Caco-2 (cell line): ENCODE measurements around the gene NLRP12. TPM values are rescaled to one million over a fixed set of nuclear protein-coding genes. Genes with fewer than 3 reads are reported as not detected.
A peak's percentile ranks its signal among the peaks of the same experiment; 100 is the strongest.

ENCODE experiments used
- BruUV-seq: library from RNA; stranded (reverse); fragments of 400-500 nt; replicated peaks from 2 replicates; lab custom pipeline; 2021; lab: Mats Ljungman, UMichigan
- CTCF ChIA-PET: fragments of 300-600 bp; sonication (Branson Sonifier 250); formaldehyde crosslinking; loops from one replicate; lab custom pipeline; 2022; ENCODE audit warnings: antibody characterized with exemption; lab: Charles Lee
- POLR2A ChIA-PET: fragments of 300-600 bp; sonication (Branson Sonifier 250); formaldehyde crosslinking; loops from one replicate; lab custom pipeline; 2022; ENCODE audit warnings: antibody characterized with exemption; lab: Charles Lee
- DNase-seq, 2 experiments: peaks; one replicate each; pipeline versions ENCODE4 v3.0.0 to v3.0.0-alpha.2; 2020 to 2022
- H3K27me3 ChIP-seq: replicated peaks from 2 replicates; pipeline ENCODE4 v1.6.0; 2011; ENCODE audit warnings: low read length; ENCODE audit not compliant: control insufficient read depth, insufficient read depth
- H3K36me3 ChIP-seq: 2 replicates; pipeline ENCODE4 v1.5.1; 2011; ENCODE audit warnings: low read length; ENCODE audit not compliant: control insufficient read depth, insufficient read depth
- H3K4me1 ChIP-seq: fragments of 250-450 bp; sonication (Bioruptor Pico); 2 replicates; pipeline ENCODE4 v1.5.1; 2020; ENCODE audit warnings: mild to moderate bottlenecking
- H3K4me3 ChIP-seq: 2 replicates; pipeline ENCODE4 v1.5.1; 2011; ENCODE audit warnings: low read depth, mild to moderate bottlenecking, control low read depth, low read length
- H3K9me3 ChIP-seq: fragments of 250-450 bp; sonication (Bioruptor Pico); 2 replicates; pipeline ENCODE4 v1.5.1; 2020; ENCODE audit warnings: mild to moderate bottlenecking, moderate library complexity
- H3K27ac Mint-ChIP-seq: one replicate; pipeline ENCODE4 v1.8.0; 2022; ENCODE audit warnings: mixed read lengths; ENCODE audit not compliant: unreplicated experiment
- H3K27me3 Mint-ChIP-seq: one replicate; pipeline ENCODE4 v1.8.0; 2022; ENCODE audit warnings: mixed read lengths; ENCODE audit not compliant: insufficient read depth, unreplicated experiment
- H3K36me3 Mint-ChIP-seq: one replicate; pipeline ENCODE4 v1.8.0; 2022; ENCODE audit warnings: mild to moderate bottlenecking, mixed read lengths; ENCODE audit not compliant: insufficient read depth, unreplicated experiment
- H3K4me1 Mint-ChIP-seq: one replicate; pipeline ENCODE4 v1.8.0; 2022; ENCODE audit warnings: low read depth, mixed read lengths; ENCODE audit not compliant: unreplicated experiment
- H3K4me3 Mint-ChIP-seq: one replicate; pipeline ENCODE4 v1.8.0; 2022; ENCODE audit warnings: mild to moderate bottlenecking, moderate library complexity, mixed read lengths; ENCODE audit not compliant: unreplicated experiment
- H3K9me3 Mint-ChIP-seq: one replicate; pipeline ENCODE4 v1.8.0; 2022; ENCODE audit warnings: mixed read lengths; ENCODE audit not compliant: unreplicated experiment
- intact Hi-C: fragments of 100-400 bp; cut with micrococcal nuclease; formaldehyde crosslinking; loops from one replicate; pipeline ENCODE4 v1.10.0; 2022; ENCODE audit not compliant: unreplicated experiment
- total RNA-seq: library from RNA; stranded (reverse); gene quantifications from 2 replicates; pipeline ENCODE4 v1.2.3, GENCODE V29; 2022
- TF ChIP-seq, protein P1 (sequence below), 2 experiments: fragments of 200-600 bp in 1 of 2; IDR thresholded peaks; 1 replicate in 1 of 2; 2 replicates in 1 of 2; pipeline versions ENCODE4 v1.5.1 to v1.8.0; 2011 to 2022; ENCODE audit warnings: antibody characterized with exemption in 1 of 2, control low read depth in 1 of 2, inconsistent platforms in 1 of 2, low read depth in 1 of 2, low read length in 1 of 2, mild to moderate bottlenecking in 1 of 2, moderate library complexity in 1 of 2; ENCODE audit not compliant: insufficient read depth in 1 of 2, severe bottlenecking in 1 of 2, unreplicated experiment in 1 of 2

Gene NLRP12
- total RNA-seq, 1 experiment from 2014 or later = not detected

DNA sequence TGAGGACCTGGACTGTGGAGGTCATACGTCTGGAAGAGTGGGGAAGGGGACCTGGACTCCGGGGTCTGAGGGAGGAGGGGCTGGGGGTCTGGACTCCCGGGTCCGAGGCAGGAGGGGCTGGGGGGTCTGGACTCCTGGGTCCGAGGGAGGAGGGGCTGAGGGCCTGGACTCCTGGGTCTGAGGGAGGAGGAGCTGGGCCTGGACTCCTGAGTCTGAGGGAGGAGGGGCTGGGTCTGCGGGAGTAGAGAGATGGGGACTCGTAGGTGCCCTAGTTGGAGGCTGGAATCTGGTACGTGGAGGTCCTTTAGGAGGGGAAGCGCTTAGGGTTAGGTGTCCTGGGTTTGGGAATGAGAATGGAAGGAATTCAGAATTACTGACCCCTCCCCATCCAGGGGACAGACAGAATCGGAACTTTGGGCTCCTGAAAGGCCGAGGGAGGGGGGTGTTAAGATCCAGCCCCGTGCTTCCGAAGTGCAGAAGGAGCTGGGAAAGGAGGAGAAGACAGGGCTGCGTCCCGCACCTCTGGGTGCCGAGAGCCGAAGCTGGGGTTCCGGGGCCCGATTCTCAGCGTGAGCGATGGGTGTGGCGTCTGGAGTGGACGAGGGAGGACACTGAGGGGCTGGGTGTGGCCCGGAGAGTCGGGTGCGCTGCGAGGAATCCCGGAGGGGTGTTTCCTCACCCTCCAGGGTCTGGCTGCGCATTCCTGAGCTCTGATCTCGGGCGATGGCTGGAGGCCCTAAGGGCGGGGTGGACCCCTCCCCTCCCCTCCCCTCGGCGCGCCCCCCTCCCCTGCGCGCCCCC lies 44.2 kb upstream of the NLRP12 start:
- Histone ChIP-seq H3K36me3 (no peaks in the 10 kb centered on the region; the same call in 1 of the 2 replicates), H3K27me3 (no peaks in the 10 kb centered on the region), H3K4me3 (peak overlapping the region; percentile 99), H3K4me1 (peaks cover 37% of the 10 kb centered on the region), H3K9me3 (no peaks in the 10 kb centered on the region)
- CTCF ChIA-PET = interaction anchor here (0.9 to 2.8 kb wide), 6 partner anchors 11 to 162 kb away, joined by 3 to 29 read pairs (median 8); partner anchors contain the start of gene PRKCG
- peaks cover 38% of the 10 kb centered on the region for H3K4me1 Mint-ChIP-seq
- TF ChIP-seq, protein P1, sequence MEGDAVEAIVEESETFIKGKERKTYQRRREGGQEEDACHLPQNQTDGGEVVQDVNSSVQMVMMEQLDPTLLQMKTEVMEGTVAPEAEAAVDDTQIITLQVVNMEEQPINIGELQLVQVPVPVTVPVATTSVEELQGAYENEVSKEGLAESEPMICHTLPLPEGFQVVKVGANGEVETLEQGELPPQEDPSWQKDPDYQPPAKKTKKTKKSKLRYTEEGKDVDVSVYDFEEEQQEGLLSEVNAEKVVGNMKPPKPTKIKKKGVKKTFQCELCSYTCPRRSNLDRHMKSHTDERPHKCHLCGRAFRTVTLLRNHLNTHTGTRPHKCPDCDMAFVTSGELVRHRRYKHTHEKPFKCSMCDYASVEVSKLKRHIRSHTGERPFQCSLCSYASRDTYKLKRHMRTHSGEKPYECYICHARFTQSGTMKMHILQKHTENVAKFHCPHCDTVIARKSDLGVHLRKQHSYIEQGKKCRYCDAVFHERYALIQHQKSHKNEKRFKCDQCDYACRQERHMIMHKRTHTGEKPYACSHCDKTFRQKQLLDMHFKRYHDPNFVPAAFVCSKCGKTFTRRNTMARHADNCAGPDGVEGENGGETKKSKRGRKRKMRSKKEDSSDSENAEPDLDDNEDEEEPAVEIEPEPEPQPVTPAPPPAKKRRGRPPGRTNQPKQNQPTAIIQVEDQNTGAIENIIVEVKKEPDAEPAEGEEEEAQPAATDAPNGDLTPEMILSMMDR (IDR thresholded peaks at IDR 0.05; ENCODE audit: insufficient read depth in 1 of 2, low read depth in 1 of 2, low read length in 1 of 2, severe bottlenecking in 1 of 2, unreplicated experiment in 1 of 2) = no peak
- intact Hi-C loops = loop anchor here (5.0 kb wide), 1 partner anchor 269 kb away; the partner anchor contains the start of gene CNOT3
- BruUV-seq = TSS peak; percentile 52
- H3K27ac Mint-ChIP-seq = peak overlapping the region; percentile 100
- POLR2A ChIA-PET = interaction anchor here (0.6 to 2.4 kb wide), 14 partner anchors 8 to 322 kb away, joined by 3 to 37 read pairs (median 4); partner anchors contain the start of genes CNOT3, MBOAT7 and PRKCG
- H3K4me3 Mint-ChIP-seq = peak overlapping the region; percentile 97
- peak; percentile 78 to 86 for DNase-seq
- peaks cover 70% of the 10 kb centered on the region for H3K36me3 Mint-ChIP-seq
- no peaks in the 10 kb centered on the region for H3K9me3 Mint-ChIP-seq
- H3K27me3 Mint-ChIP-seq = no peaks in the 10 kb centered on the region

DNA sequence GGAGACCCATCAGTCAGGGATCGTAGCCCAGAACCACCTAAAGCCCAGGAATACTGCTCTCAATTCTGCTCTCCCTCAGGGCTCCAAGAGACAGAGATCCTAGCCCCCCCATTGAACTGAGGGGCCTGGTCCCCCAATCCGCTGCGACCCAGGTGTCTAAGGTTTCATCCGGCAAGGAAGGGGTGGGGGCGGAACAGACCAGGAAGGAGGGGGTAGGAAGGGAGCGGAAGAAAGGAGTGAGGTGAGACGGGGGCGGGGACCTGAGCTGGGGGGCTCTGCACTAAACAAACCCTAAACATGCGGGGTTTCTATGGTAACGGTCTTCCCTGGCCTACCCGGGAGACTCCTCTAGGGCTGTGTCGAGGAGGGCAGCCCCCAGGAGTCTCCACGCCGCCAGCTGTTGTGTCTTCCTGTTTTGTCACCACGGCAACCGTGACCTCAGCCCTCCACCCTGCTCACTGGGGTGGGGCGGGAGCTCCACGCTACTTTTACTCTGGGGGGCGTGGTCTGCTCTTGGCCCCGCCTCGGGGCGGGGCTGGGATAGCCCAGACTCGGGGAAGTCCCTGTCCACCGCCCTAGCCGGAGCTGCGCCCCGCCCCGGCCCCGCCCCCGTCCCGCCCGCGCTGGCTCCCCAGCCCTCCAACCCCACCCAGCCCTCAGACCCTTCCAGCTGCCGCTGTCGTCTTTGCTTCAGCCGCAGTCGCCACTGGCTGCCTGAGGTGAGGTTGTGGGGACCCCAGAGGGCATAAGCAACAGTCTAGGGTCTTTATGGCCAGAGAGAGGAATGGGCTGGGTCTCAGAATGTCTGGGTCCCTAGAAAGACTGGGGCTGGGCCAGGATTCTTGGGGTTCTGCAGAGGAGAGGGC lies 43.3 kb upstream of the NLRP12 start, which contains the start of gene MYADM:
TSS of gene MYADM (plus strand) at position 659 of the 866 bp plus-strand sequence. CDS start 5,647 bp downstream, outside the sequence.
- intact Hi-C loops = loop anchor here (5.0 kb wide), 1 partner anchor 270 kb away; the partner anchor contains the start of gene CNOT3
- TF ChIP-seq, protein P1 (IDR thresholded peaks at IDR 0.05; ENCODE audit: insufficient read depth in 1 of 2, low read depth in 1 of 2, low read length in 1 of 2, severe bottlenecking in 1 of 2, unreplicated experiment in 1 of 2) = no peak
- DNase-seq = peak; percentile 99
- no peaks in the 10 kb centered on the region; the same call in 1 of the 2 replicates for H3K36me3 ChIP-seq
- Mint-ChIP-seq H3K36me3 (peaks cover 61% of the 10 kb centered on the region), H3K4me1 (peaks cover 38% of the 10 kb centered on the region), H3K4me3 (peak within 1 kb of the TSS; percentile 97), H3K27ac (peak within 1 kb of the TSS; percentile 100), H3K27me3 (no peaks in the 10 kb centered on the region), H3K9me3 (no peaks in the 10 kb centered on the region)
- TSS peak; percentile 75 for BruUV-seq
- H3K27me3 ChIP-seq = no peaks in the 10 kb centered on the region
- H3K4me3 ChIP-seq = peak within 1 kb of the TSS; percentile 99
- CTCF ChIA-PET = interaction anchor here (1.0 to 2.8 kb wide), 6 partner anchors 12 to 163 kb away, joined by 3 to 29 read pairs (median 8); partner anchors contain the start of gene PRKCG
- POLR2A ChIA-PET = interaction anchor here (0.6 to 2.4 kb wide), 15 partner anchors 8 to 322 kb away, joined by 3 to 37 read pairs (median 4); partner anchors contain the start of genes CACNG6, CNOT3, MBOAT7 and PRKCG
- H3K9me3 ChIP-seq = no peaks in the 10 kb centered on the region
- peaks cover 37% of the 10 kb centered on the region for H3K4me1 ChIP-seq
